Astrocyte (in vitro differentiated cells and primary cell): Measurements from ENCODE around the gene PDZD2. TPM values are rescaled to one million over a fixed set of nuclear protein-coding genes. Genes with fewer than 3 reads are reported as not detected.

Experiments used
- DNase-seq: peaks from one replicate; pipeline ENCODE4 v3.0.0-alpha.2; 2010; ENCODE audit warnings: low read depth
- FAIRE-seq: peaks from 2 replicates; lab custom pipeline; 2011; peaks lifted over from hg19 to GRCh38; lab: Jason Lieb, UNC
- H2AFZ ChIP-seq: 2 replicates; pipeline ENCODE4 v1.6.0; 2012; ENCODE audit warnings: low read depth, low read length, inconsistent platforms
- H3K27ac ChIP-seq: 2 replicates; pipeline ENCODE4 v1.5.1; 2011; ENCODE audit warnings: low read depth, low read length, inconsistent platforms
- H3K27me3 ChIP-seq: 2 replicates; pipeline ENCODE4 v1.6.0; 2011; ENCODE audit warnings: low read length, inconsistent platforms; ENCODE audit not compliant: insufficient read depth
- H3K36me3 ChIP-seq: 2 replicates; pipeline ENCODE4 v1.5.1; 2011; ENCODE audit warnings: low read length, inconsistent platforms; ENCODE audit not compliant: insufficient read depth
- H3K4me1 ChIP-seq: 2 replicates; pipeline ENCODE4 v1.5.1; 2011; ENCODE audit warnings: low read length, inconsistent platforms; ENCODE audit not compliant: insufficient read depth
- H3K4me2 ChIP-seq: 2 replicates; pipeline ENCODE4 v1.6.0; 2012; ENCODE audit warnings: low read length, inconsistent platforms
- H3K4me3 ChIP-seq: 2 replicates; pipeline ENCODE4 v1.5.1; 2011; ENCODE audit warnings: low read depth, mild to moderate bottlenecking, low read length, inconsistent platforms; ENCODE audit not compliant: insufficient read depth
- H3K79me2 ChIP-seq: 2 replicates; pipeline ENCODE4 v1.6.0; 2012; ENCODE audit warnings: mild to moderate bottlenecking, low read length, inconsistent platforms; ENCODE audit not compliant: insufficient read depth
- H3K9ac ChIP-seq: 2 replicates; pipeline ENCODE4 v1.6.0; 2012; ENCODE audit warnings: mild to moderate bottlenecking, low read length, inconsistent platforms
- H3K9me3 ChIP-seq: 2 replicates; pipeline ENCODE4 v1.5.1; 2012; ENCODE audit warnings: low read depth, mild to moderate bottlenecking, low read length, inconsistent platforms; ENCODE audit not compliant: insufficient read depth
- H4K20me1 ChIP-seq: 2 replicates; pipeline ENCODE4 v1.6.0; 2012; ENCODE audit warnings: low read length, inconsistent platforms; ENCODE audit not compliant: insufficient read depth
- H3K27ac Mint-ChIP-seq: one replicate; pipeline ENCODE4 v1.8.0; 2021; ENCODE audit warnings: mild to moderate bottlenecking, mixed read lengths; ENCODE audit not compliant: unreplicated experiment
- H3K27me3 Mint-ChIP-seq: one replicate; pipeline ENCODE4 v1.8.0; 2021; ENCODE audit warnings: low read depth, mixed read lengths; ENCODE audit not compliant: unreplicated experiment
- H3K36me3 Mint-ChIP-seq: one replicate; pipeline ENCODE4 v1.8.0; 2021; ENCODE audit warnings: low read depth, mixed read lengths; ENCODE audit not compliant: unreplicated experiment
- H3K4me1 Mint-ChIP-seq: one replicate; pipeline ENCODE4 v1.8.0; 2021; ENCODE audit warnings: low read depth, mixed read lengths; ENCODE audit not compliant: unreplicated experiment
- H3K4me3 Mint-ChIP-seq: one replicate; pipeline ENCODE4 v1.8.0; 2021; ENCODE audit warnings: mild to moderate bottlenecking, moderate library complexity, mixed read lengths; ENCODE audit not compliant: unreplicated experiment
- H3K9me3 Mint-ChIP-seq: one replicate; pipeline ENCODE4 v1.8.0; 2021; ENCODE audit warnings: mild to moderate bottlenecking, mixed read lengths; ENCODE audit not compliant: unreplicated experiment
- EZH2 ChIP-seq: IDR thresholded peaks from 2 replicates; pipeline ENCODE4 v1.6.1; 2012; ENCODE audit warnings: mild to moderate bottlenecking, low read length, inconsistent platforms; ENCODE audit not compliant: insufficient read depth
- total RNA-seq: library from RNA; stranded (reverse); gene quantifications from 2 replicates; pipeline ENCODE4 v1.2.1, GENCODE V29; 2021
- TF ChIP-seq, protein P1 (sequence below): IDR thresholded peaks from 2 replicates; pipeline ENCODE4 v1.5.1; 2011; ENCODE audit warnings: low read depth, mild to moderate bottlenecking, inconsistent platforms, low read length, moderate library complexity; ENCODE audit not compliant: insufficient read depth

PDZD2 gene
- total RNA-seq, 1 donor from 2014 or later = 10.3 TPM

DNA sequence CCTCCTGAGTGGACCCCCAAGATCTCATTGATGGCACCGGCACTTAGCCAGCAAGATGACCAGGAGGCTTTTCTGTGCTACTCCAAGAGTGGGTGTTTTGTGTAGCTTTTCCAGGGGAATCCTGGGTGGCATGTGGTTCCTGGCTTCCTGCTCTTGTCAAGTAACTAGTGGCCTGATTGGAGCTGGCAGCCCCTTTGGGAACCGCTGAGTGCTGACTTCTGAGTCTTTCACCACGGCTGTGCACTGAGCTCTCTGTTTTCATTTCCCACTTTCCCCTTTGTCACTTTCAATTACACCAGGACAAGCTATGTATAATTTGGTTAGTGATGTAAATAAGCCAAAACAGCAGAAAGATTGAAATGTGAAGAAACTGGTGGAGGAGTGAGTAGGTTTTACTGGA, 279.8 kb downstream of the PDZD2 start:
- no peak overlapping the region for H2AFZ ChIP-seq

DNA sequence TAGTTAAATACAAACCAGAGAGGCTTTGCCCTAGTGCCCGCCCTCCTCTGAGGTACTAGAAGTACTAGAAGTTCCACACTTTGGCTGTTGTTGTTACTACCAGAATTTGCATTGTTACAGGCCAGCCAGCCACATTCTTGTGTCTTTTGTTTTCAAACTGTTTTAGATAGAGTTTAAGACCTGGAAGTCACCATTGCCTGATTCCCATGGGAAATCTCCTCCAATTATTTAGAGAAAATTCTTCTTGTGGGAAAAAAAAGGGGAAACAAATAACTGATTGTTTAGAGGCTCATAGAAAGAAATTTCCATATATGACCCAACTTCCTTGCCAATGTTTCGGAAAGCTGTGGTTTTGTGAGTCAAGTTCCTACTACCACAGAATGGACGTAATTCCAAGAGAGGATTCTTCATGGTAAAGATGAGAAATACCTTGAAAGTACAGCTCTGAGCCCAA, 282.9 kb downstream of the PDZD2 start:
- DNase-seq = peak; percentile 97
- no peaks in the 10 kb centered on the region for H3K79me2 ChIP-seq
- H3K9me3 ChIP-seq = no peaks in the 10 kb centered on the region
- no peaks in the 10 kb centered on the region for H3K27me3 ChIP-seq
- H3K4me2 ChIP-seq = peak overlapping the region; percentile 14
- H3K36me3 Mint-ChIP-seq = no peaks in the 10 kb centered on the region
- peak; percentile 37 for FAIRE-seq
- no peaks in the 10 kb centered on the region for H3K27me3 Mint-ChIP-seq
- H3K27ac ChIP-seq = no peak overlapping the region
- peak overlapping the region; percentile 18 for H3K4me3 Mint-ChIP-seq
- peaks cover 11% of the 10 kb centered on the region for H3K4me1 Mint-ChIP-seq
- TF ChIP-seq, protein P1, sequence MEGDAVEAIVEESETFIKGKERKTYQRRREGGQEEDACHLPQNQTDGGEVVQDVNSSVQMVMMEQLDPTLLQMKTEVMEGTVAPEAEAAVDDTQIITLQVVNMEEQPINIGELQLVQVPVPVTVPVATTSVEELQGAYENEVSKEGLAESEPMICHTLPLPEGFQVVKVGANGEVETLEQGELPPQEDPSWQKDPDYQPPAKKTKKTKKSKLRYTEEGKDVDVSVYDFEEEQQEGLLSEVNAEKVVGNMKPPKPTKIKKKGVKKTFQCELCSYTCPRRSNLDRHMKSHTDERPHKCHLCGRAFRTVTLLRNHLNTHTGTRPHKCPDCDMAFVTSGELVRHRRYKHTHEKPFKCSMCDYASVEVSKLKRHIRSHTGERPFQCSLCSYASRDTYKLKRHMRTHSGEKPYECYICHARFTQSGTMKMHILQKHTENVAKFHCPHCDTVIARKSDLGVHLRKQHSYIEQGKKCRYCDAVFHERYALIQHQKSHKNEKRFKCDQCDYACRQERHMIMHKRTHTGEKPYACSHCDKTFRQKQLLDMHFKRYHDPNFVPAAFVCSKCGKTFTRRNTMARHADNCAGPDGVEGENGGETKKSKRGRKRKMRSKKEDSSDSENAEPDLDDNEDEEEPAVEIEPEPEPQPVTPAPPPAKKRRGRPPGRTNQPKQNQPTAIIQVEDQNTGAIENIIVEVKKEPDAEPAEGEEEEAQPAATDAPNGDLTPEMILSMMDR = no peak
- TF ChIP-seq EZH2 = no peak
- H4K20me1 ChIP-seq = no peaks in the 10 kb centered on the region
- no peak overlapping the region for H3K4me3 ChIP-seq
- peaks cover 6% of the 10 kb centered on the region for H3K4me1 ChIP-seq
- H2AFZ ChIP-seq = no peak overlapping the region
- H3K9ac ChIP-seq = no peak overlapping the region
- H3K36me3 ChIP-seq = no peaks in the 10 kb centered on the region
- H3K27ac Mint-ChIP-seq = peak overlapping the region; percentile 84
- H3K9me3 Mint-ChIP-seq = peaks cover 2% of the 10 kb centered on the region

More for the DNA sequence above, 279.8 kb downstream of the PDZD2 start:
- Mint-ChIP-seq H3K4me3 (no peak overlapping the region), H3K36me3 (no peaks in the 10 kb centered on the region), H3K4me1 (peaks cover 14% of the 10 kb centered on the region), H3K9me3 (peaks cover 2% of the 10 kb centered on the region), H3K27me3 (no peaks in the 10 kb centered on the region), H3K27ac (no peak overlapping the region)
- Histone ChIP-seq H3K4me2 (no peak overlapping the region), H4K20me1 (no peaks in the 10 kb centered on the region), H3K36me3 (no peaks in the 10 kb centered on the region), H3K9ac (no peak overlapping the region), H3K79me2 (no peaks in the 10 kb centered on the region), H3K4me1 (peaks cover 6% of the 10 kb centered on the region), H3K27ac (no peak overlapping the region), H3K27me3 (no peaks in the 10 kb centered on the region), H3K9me3 (no peaks in the 10 kb centered on the region), H3K4me3 (no peak overlapping the region)
- DNase-seq (peak; percentile 17), FAIRE-seq (no peak)
- TF ChIP-seq, protein P1 = no peak

DNA sequence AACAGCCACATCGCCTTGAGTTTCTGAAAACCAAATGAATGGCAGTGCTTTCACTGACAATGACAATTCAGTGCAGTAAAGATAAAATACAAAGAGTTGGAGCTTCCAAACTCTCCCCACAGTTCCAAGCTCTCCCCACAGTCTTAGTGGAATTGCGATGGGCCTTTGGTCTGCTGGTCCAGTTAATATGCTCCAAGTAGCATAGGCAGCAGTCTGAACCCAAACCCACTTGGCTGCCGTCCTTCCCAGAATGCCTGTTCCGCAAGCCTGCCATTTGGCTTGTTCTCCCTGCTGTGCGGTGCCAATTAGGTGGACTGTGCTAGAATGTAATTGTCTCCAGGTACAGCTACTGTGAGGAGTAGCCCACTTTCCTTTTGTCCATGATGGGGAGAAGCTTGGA, 285.1 kb downstream of the PDZD2 start:
- H3K27ac Mint-ChIP-seq = no peak overlapping the region
- FAIRE-seq = no peak

More for the DNA sequence above, 285.1 kb downstream of the PDZD2 start:
- H3K79me2 ChIP-seq = no peaks in the 10 kb centered on the region
- no peaks in the 10 kb centered on the region for H3K27me3 ChIP-seq
- no peaks in the 10 kb centered on the region for H4K20me1 ChIP-seq
- peaks cover 6% of the 10 kb centered on the region for H3K4me1 ChIP-seq
- H3K9ac ChIP-seq = no peak overlapping the region
- DNase-seq = no peak
- H3K4me1 Mint-ChIP-seq = peaks cover 9% of the 10 kb centered on the region
- H3K4me3 ChIP-seq = no peak overlapping the region
- H3K27ac ChIP-seq = no peak overlapping the region
- H3K36me3 Mint-ChIP-seq = no peaks in the 10 kb centered on the region
- H3K4me3 Mint-ChIP-seq = no peak overlapping the region
- no peak overlapping the region for H3K4me2 ChIP-seq
- no peak for TF ChIP-seq EZH2
- TF ChIP-seq, protein P1 = no peak
- no peaks in the 10 kb centered on the region for H3K36me3 ChIP-seq
- no peak overlapping the region for H2AFZ ChIP-seq
- no peaks in the 10 kb centered on the region for H3K9me3 Mint-ChIP-seq
- no peaks in the 10 kb centered on the region for H3K27me3 Mint-ChIP-seq
- no peaks in the 10 kb centered on the region for H3K9me3 ChIP-seq
